Astrocyte (in vitro differentiated cells and primary cell): ENCODE results near the gene BHLHE40. TPM values are rescaled to one million over a fixed set of nuclear protein-coding genes. Genes with fewer than 3 reads are reported as not detected.

Experiments used
- DNase-seq: peaks from one replicate; pipeline ENCODE4 v3.0.0-alpha.2; 2010; ENCODE audit warnings: low read depth
- FAIRE-seq: peaks from 2 replicates; lab custom pipeline; 2011; peaks lifted over from hg19 to GRCh38; lab: Jason Lieb, UNC
- H2AFZ ChIP-seq: 2 replicates; pipeline ENCODE4 v1.6.0; 2012; ENCODE audit warnings: low read depth, low read length, inconsistent platforms
- H3K27ac ChIP-seq: 2 replicates; pipeline ENCODE4 v1.5.1; 2011; ENCODE audit warnings: low read depth, low read length, inconsistent platforms
- H3K27me3 ChIP-seq: 2 replicates; pipeline ENCODE4 v1.6.0; 2011; ENCODE audit warnings: low read length, inconsistent platforms; ENCODE audit not compliant: insufficient read depth
- H3K36me3 ChIP-seq: 2 replicates; pipeline ENCODE4 v1.5.1; 2011; ENCODE audit warnings: low read length, inconsistent platforms; ENCODE audit not compliant: insufficient read depth
- H3K4me1 ChIP-seq: 2 replicates; pipeline ENCODE4 v1.5.1; 2011; ENCODE audit warnings: low read length, inconsistent platforms; ENCODE audit not compliant: insufficient read depth
- H3K4me2 ChIP-seq: 2 replicates; pipeline ENCODE4 v1.6.0; 2012; ENCODE audit warnings: low read length, inconsistent platforms
- H3K4me3 ChIP-seq: 2 replicates; pipeline ENCODE4 v1.5.1; 2011; ENCODE audit warnings: low read depth, mild to moderate bottlenecking, low read length, inconsistent platforms; ENCODE audit not compliant: insufficient read depth
- H3K79me2 ChIP-seq: 2 replicates; pipeline ENCODE4 v1.6.0; 2012; ENCODE audit warnings: mild to moderate bottlenecking, low read length, inconsistent platforms; ENCODE audit not compliant: insufficient read depth
- H3K9ac ChIP-seq: 2 replicates; pipeline ENCODE4 v1.6.0; 2012; ENCODE audit warnings: mild to moderate bottlenecking, low read length, inconsistent platforms
- H3K9me3 ChIP-seq: 2 replicates; pipeline ENCODE4 v1.5.1; 2012; ENCODE audit warnings: low read depth, mild to moderate bottlenecking, low read length, inconsistent platforms; ENCODE audit not compliant: insufficient read depth
- H4K20me1 ChIP-seq: 2 replicates; pipeline ENCODE4 v1.6.0; 2012; ENCODE audit warnings: low read length, inconsistent platforms; ENCODE audit not compliant: insufficient read depth
- H3K27ac Mint-ChIP-seq: one replicate; pipeline ENCODE4 v1.8.0; 2021; ENCODE audit warnings: mild to moderate bottlenecking, mixed read lengths; ENCODE audit not compliant: unreplicated experiment
- H3K27me3 Mint-ChIP-seq: one replicate; pipeline ENCODE4 v1.8.0; 2021; ENCODE audit warnings: low read depth, mixed read lengths; ENCODE audit not compliant: unreplicated experiment
- H3K36me3 Mint-ChIP-seq: one replicate; pipeline ENCODE4 v1.8.0; 2021; ENCODE audit warnings: low read depth, mixed read lengths; ENCODE audit not compliant: unreplicated experiment
- H3K4me1 Mint-ChIP-seq: one replicate; pipeline ENCODE4 v1.8.0; 2021; ENCODE audit warnings: low read depth, mixed read lengths; ENCODE audit not compliant: unreplicated experiment
- H3K4me3 Mint-ChIP-seq: one replicate; pipeline ENCODE4 v1.8.0; 2021; ENCODE audit warnings: mild to moderate bottlenecking, moderate library complexity, mixed read lengths; ENCODE audit not compliant: unreplicated experiment
- H3K9me3 Mint-ChIP-seq: one replicate; pipeline ENCODE4 v1.8.0; 2021; ENCODE audit warnings: mild to moderate bottlenecking, mixed read lengths; ENCODE audit not compliant: unreplicated experiment
- CTCF ChIP-seq: IDR thresholded peaks from 2 replicates; pipeline ENCODE4 v1.5.1; 2011; ENCODE audit warnings: low read depth, mild to moderate bottlenecking, inconsistent platforms, low read length, moderate library complexity; ENCODE audit not compliant: insufficient read depth
- EZH2 ChIP-seq: IDR thresholded peaks from 2 replicates; pipeline ENCODE4 v1.6.1; 2012; ENCODE audit warnings: mild to moderate bottlenecking, low read length, inconsistent platforms; ENCODE audit not compliant: insufficient read depth
- total RNA-seq: library from RNA; stranded (reverse); gene quantifications from 2 replicates; pipeline ENCODE4 v1.2.1, GENCODE V29; 2021

The BHLHE40 gene
- total RNA-seq, 1 donor from 2014 or later = 156 TPM

- Mint-ChIP-seq H3K9me3 (no peaks in the 10 kb centered on the region), H3K27me3 (no peaks in the 10 kb centered on the region), H3K4me3 (no peak overlapping the region), H3K27ac (peak overlapping the region; percentile 96), H3K36me3 (no peaks in the 10 kb centered on the region), H3K4me1 (peaks cover 48% of the 10 kb centered on the region)
- H3K27ac ChIP-seq = peak overlapping the region; percentile 98
- no peak overlapping the region for H2AFZ ChIP-seq
- peak overlapping the region; percentile 43 for H3K4me2 ChIP-seq
- TF ChIP-seq EZH2 (no peak), CTCF (no peak)
- H4K20me1 ChIP-seq = no peaks in the 10 kb centered on the region
- H3K9me3 ChIP-seq = no peaks in the 10 kb centered on the region
- no peaks in the 10 kb centered on the region for H3K27me3 ChIP-seq
- peaks cover 34% of the 10 kb centered on the region for H3K4me1 ChIP-seq
- DNase-seq (no peak), FAIRE-seq (no peak)
- peak overlapping the region; percentile 79 for H3K9ac ChIP-seq
- no peaks in the 10 kb centered on the region for H3K79me2 ChIP-seq
- no peak overlapping the region for H3K4me3 ChIP-seq
- H3K36me3 ChIP-seq = no peaks in the 10 kb centered on the region
Measured at GRCh38 chr3:5023777-5024346, 44.6 kb downstream of the BHLHE40 start.

- Histone ChIP-seq H3K4me2 (peak overlapping the region; percentile 83), H3K27ac (peak overlapping the region; percentile 98), H2AFZ (no peak overlapping the region), H3K36me3 (no peaks in the 10 kb centered on the region), H3K4me1 (peaks cover 34% of the 10 kb centered on the region), H4K20me1 (no peaks in the 10 kb centered on the region), H3K9ac (peak overlapping the region; percentile 92), H3K9me3 (no peaks in the 10 kb centered on the region), H3K4me3 (no peak overlapping the region), H3K27me3 (no peaks in the 10 kb centered on the region), H3K79me2 (no peaks in the 10 kb centered on the region)
- peak overlapping the region; percentile 96 for H3K27ac Mint-ChIP-seq
- no peaks in the 10 kb centered on the region for H3K36me3 Mint-ChIP-seq
- peak overlapping the region; percentile 54 for H3K4me3 Mint-ChIP-seq
- H3K4me1 Mint-ChIP-seq = peaks cover 38% of the 10 kb centered on the region
- TF ChIP-seq CTCF = no peak
- no peak for TF ChIP-seq EZH2
- DNase-seq (no peak), FAIRE-seq (no peak)
- no peaks in the 10 kb centered on the region for H3K9me3 Mint-ChIP-seq
- no peaks in the 10 kb centered on the region for H3K27me3 Mint-ChIP-seq
Measured at GRCh38 chr3:5026046-5026362, 46.8 kb downstream of the BHLHE40 start.

GRCh38 chr3:5029715-5030114 is 50.5 kb downstream of the BHLHE40 start:
- H3K9me3 ChIP-seq = no peaks in the 10 kb centered on the region
- no peak overlapping the region for H3K4me3 Mint-ChIP-seq
- no peak for DNase-seq
- H3K36me3 ChIP-seq = no peaks in the 10 kb centered on the region
- H3K79me2 ChIP-seq = no peaks in the 10 kb centered on the region
- H3K9me3 Mint-ChIP-seq = no peaks in the 10 kb centered on the region
- no peak overlapping the region for H3K4me3 ChIP-seq
- FAIRE-seq = no peak
- H3K4me1 Mint-ChIP-seq = peaks cover 9% of the 10 kb centered on the region
- no peak overlapping the region for H3K4me2 ChIP-seq
- no peak overlapping the region for H2AFZ ChIP-seq
- H3K36me3 Mint-ChIP-seq = no peaks in the 10 kb centered on the region
- H3K27me3 ChIP-seq = no peaks in the 10 kb centered on the region
- H3K27ac ChIP-seq = no peak overlapping the region
- no peaks in the 10 kb centered on the region for H4K20me1 ChIP-seq
- H3K27ac Mint-ChIP-seq = no peak overlapping the region
- H3K9ac ChIP-seq = no peak overlapping the region
- TF ChIP-seq EZH2 = no peak
- no peak for TF ChIP-seq CTCF
- H3K27me3 Mint-ChIP-seq = no peaks in the 10 kb centered on the region
- peaks cover 6% of the 10 kb centered on the region for H3K4me1 ChIP-seq
